Measurements from ENCODE around the gene TUBGCP5.

DNA sequence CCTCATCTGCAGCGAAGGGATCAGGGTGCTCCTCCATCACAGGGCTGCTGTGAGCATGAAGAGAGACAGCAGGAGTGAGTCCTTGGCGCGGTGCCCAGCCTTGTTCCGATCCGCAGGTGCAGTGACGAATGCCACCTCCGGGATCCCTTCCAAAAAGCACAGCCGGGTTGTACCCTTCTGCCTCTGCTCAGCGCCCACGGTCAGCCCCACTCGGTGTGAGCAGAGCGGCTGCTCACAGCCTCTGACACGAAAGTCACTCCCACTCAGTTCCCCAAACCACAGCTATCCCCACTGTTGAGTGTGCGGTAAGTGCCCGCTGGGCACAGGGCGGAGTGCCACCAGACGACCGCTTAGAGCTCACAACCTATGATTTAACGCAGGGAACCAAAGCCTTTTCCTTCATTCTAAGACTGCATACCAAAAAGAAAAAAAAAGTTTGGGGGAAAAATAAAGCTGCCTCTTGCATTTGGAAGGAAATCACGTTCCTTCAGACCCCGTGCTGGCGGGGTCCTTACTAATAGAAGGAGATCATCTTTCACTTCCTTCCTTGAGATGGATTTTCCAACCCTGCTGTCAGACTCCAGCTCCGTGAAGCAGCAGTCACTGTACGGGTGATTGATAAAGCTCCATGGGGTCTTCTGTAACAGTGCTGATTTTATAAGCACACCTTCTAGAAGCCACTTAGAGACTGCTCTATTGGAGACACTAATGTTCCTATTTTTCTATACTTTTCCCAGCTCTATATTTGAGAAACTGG is 34.7 kb upstream of the TUBGCP5 start:
- TF ChIP-seq CTCF (conservative IDR thresholded peaks at IDR 0.05) (no peak), EZH2 (IDR thresholded peaks at IDR 0.05; ENCODE audit: low read depth) (no peak)
